Uterus (tissue), 4 donors: ENCODE data around the gene FIZ1. TPM values are rescaled to one million over a fixed set of nuclear protein-coding genes. Genes with fewer than 3 reads are reported as not detected.

ENCODE experiments used
- DNase-seq, 2 donors: peaks; one replicate each; pipeline ENCODE4 v3.0.0-alpha.2; 2019 to 2020
- H3K27ac ChIP-seq, 2 donors: fragments of 200-600 bp; sonication (generic); 1 replicate in 1 of 2; 2 replicates in 1 of 2; pipeline ENCODE4 v1.5.1; 2016 to 2018
- H3K27me3 ChIP-seq, 2 donors: fragments of 200-600 bp; sonication (generic); one replicate each; pipeline ENCODE4 v1.5.1; 2018 to 2019; ENCODE audit warnings: control low read depth in 1 of 2
- H3K36me3 ChIP-seq, 2 donors: fragments of 200-600 bp; sonication (generic); one replicate each; pipeline ENCODE4 v1.5.1; 2019; ENCODE audit warnings: control low read depth in 1 of 2
- H3K4me1 ChIP-seq, 2 donors: fragments of 200-600 bp; sonication (generic); one replicate each; pipeline ENCODE4 v1.5.1; 2018 to 2019; ENCODE audit warnings: control low read depth in 1 of 2
- H3K4me3 ChIP-seq, 2 donors: fragments of 200-600 bp; sonication (generic); 1 replicate in 1 of 2; 2 replicates in 1 of 2; pipeline ENCODE4 v1.5.1; 2018 to 2019; ENCODE audit warnings: mild to moderate bottlenecking in 1 of 2
- H3K9me3 ChIP-seq, 2 donors: fragments of 200-600 bp; sonication (generic); one replicate each; pipeline ENCODE4 v1.5.1; 2019; ENCODE audit warnings: control low read depth in 1 of 2
- CTCF ChIP-seq, 4 experiments: fragments of 200-600 bp in 2 of 4; fragments of 450-650 bp in 2 of 4; sonication (generic) in 2 of 4; IDR thresholded peaks; one replicate each; pipeline ENCODE4 v1.5.1; 2016 to 2019; ENCODE audit warnings: antibody characterized with exemption in 4 of 4, mild to moderate bottlenecking in 2 of 4, moderate library complexity in 1 of 4
- POLR2A ChIP-seq, 2 donors: fragments of 450-650 bp; IDR thresholded peaks; one replicate each; pipeline ENCODE4 v1.6.1; 2016; ENCODE audit warnings: antibody characterized with exemption in 2 of 2, mild to moderate bottlenecking in 1 of 2, moderate library complexity in 1 of 2
- intact Hi-C: fragments of 100-400 bp; cut with DNase I; formaldehyde crosslinking; loops from one replicate; pipeline ENCODE4 v1.15.1; 2023; ENCODE audit warnings: low total_unique reads
- total RNA-seq, 4 donors: library from RNA; depleted of rRNA in 3 of 4; stranded (reverse); fragments of >200 nt in 3 of 4; gene quantifications; one replicate each; pipeline versions ENCODE4 v1.1.0 to v1.2.4, GENCODE V29; 2014 to 2023
- donor health status: DM: yes; HTN: yes; CAD: no.

The FIZ1 gene
- total RNA-seq, 4 donors from 2014 or later = 0.26 to 19.3 (median 2.4) TPM

DNA sequence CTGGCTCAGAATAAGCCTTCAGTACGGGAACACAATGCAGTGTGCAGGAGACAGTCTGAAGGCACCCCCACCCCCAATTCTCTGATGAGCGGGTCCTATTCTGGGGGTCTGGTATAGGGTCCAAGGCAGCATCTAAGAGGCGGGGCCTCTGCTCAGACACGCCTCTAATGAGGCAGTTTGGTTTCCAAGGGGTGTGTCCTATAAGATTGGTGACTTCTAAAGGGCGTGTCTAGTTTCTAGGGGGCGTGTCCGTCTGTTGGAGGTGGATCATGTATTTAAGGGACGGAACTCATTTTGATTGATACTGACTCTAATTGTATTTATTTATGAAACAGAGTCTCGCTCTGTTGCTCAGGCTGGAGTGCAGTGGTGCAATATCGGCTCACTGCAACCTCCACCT, 8.7 kb downstream of the FIZ1 start:
- Histone ChIP-seq H3K9me3 (no peaks in the 10 kb centered on the region), H3K36me3 (no peaks in the 10 kb centered on the region), H3K27me3 (no peaks in the 10 kb centered on the region), H3K4me3 (no peak overlapping the region), H3K27ac (no peak overlapping the region), H3K4me1 (peaks cover 0 to 5% of the 10 kb centered on the region in 2 donors)
- no peak for TF ChIP-seq POLR2A (IDR thresholded peaks at IDR 0.05)
- TF ChIP-seq CTCF (IDR thresholded peaks at IDR 0.05) = no peak
- intact Hi-C loops = no loop called here
- no peak for DNase-seq

GRCh38 chr19:55590109-55590508, 9.2 kb downstream of the FIZ1 start:
- H3K36me3 ChIP-seq = no peaks in the 10 kb centered on the region
- H3K27me3 ChIP-seq = no peaks in the 10 kb centered on the region
- no peak for TF ChIP-seq CTCF (IDR thresholded peaks at IDR 0.05)
- TF ChIP-seq POLR2A (IDR thresholded peaks at IDR 0.05) = no peak
- DNase-seq = no peak
- no peak overlapping the region for H3K4me3 ChIP-seq
- no peaks in the 10 kb centered on the region for H3K9me3 ChIP-seq
- intact Hi-C loops = no loop called here
- peaks cover 0 to 5% of the 10 kb centered on the region in 2 donors for H3K4me1 ChIP-seq
- H3K27ac ChIP-seq = no peak overlapping the region

GRCh38 chr19:55588738-55589137, 10.6 kb downstream of the FIZ1 start:
- intact Hi-C loops = no loop called here
- Histone ChIP-seq H3K9me3 (no peaks in the 10 kb centered on the region), H3K36me3 (no peaks in the 10 kb centered on the region), H3K4me3 (no peak overlapping the region), H3K27me3 (no peaks in the 10 kb centered on the region), H3K27ac (no peak overlapping the region), H3K4me1 (peaks cover 0 to 5% of the 10 kb centered on the region in 2 donors)
- TF ChIP-seq POLR2A (IDR thresholded peaks at IDR 0.05) = no peak
- no peak for TF ChIP-seq CTCF (IDR thresholded peaks at IDR 0.05)
- DNase-seq = no peak

DNA sequence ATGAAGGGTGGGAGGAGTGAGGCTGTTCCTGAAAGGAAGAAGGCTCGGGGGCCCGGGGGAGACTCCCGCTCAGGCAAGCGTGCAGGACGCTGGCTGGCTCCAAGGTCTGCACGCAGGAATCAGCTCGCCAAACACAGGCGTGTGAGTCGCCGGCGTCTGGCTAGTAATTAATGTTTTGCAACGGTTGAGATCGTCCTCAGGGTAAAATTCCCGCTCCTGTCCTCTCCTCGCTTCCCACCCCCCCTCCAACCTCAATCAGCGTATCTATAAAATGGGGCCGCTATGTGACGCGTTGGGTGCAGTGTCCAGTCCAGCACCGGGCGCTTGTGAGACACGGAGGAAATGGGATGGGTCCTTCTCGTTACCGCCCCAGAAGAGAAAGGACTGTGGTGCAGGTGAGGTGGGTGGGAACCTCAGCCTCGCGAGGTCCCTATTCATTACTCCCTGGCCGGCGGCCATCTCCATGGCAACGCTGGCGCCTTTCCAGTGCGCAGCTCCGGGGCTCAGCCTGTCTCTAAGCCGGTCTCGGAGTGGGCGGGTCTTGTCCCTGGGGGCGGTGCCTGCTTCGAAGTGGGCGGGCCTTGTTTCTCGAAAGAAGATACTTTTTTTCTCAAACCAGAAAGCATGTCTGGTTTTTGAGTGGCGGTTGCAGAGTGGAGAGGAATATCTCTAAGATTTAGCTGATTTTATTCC, 12.2 kb downstream of the FIZ1 start:
- Histone ChIP-seq H3K4me3 (peak overlapping the region; percentile 5 to 26), H3K4me1 (peaks cover 0 to 5% of the 10 kb centered on the region in 2 donors), H3K9me3 (no peaks in the 10 kb centered on the region), H3K27ac (no peak overlapping the region), H3K36me3 (no peaks in the 10 kb centered on the region), H3K27me3 (no peaks in the 10 kb centered on the region)
- intact Hi-C loops = no loop called here
- peak; percentile 94 for DNase-seq
- TF ChIP-seq CTCF (IDR thresholded peaks at IDR 0.05) = no peak
- peak in 1 of 2 donors; percentile 24 for TF ChIP-seq POLR2A (IDR thresholded peaks at IDR 0.05)

DNA sequence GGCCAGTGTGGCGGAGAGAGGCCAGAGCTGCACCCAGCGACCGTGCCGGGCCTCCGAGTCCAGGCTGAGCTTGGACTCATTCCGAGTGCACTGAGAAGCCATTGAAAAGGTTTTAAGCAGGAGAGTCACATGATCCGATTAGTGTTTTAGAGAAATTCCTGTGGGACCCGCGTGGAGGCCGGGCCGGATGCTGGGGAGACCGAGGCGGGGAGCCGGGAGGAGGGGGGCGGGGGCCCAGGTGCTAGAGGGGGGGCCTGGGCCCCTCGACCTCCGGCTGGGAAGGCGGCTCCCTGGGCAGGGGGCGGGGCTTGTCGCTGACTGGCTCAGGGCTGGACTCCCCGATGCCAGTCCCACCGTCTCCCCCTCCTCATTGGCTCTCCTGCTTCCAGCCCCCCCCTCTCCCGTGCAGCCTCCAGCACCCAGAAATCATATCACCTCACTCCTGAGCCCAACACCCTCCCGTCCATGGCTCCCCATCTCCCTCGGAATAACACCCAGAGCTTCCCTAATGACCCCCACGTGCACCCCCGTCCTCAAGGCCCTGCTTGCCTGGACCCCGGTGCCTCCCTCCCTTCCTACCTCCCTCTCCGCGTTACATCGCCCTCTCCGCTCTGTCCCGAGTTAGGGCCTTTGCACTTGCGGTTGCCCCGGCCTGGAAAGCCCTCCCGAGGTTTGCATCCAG, 13.5 kb downstream of the FIZ1 start:
- peak overlapping the region; percentile 1 to 29 for H3K4me3 ChIP-seq
- TF ChIP-seq CTCF (IDR thresholded peaks at IDR 0.05) (no peak), POLR2A (IDR thresholded peaks at IDR 0.05) (no peak)
- peaks cover 0 to 5% of the 10 kb centered on the region in 2 donors for H3K4me1 ChIP-seq
- intact Hi-C loops = no loop called here
- H3K9me3 ChIP-seq = no peaks in the 10 kb centered on the region
- H3K36me3 ChIP-seq = no peaks in the 10 kb centered on the region
- H3K27me3 ChIP-seq = no peaks in the 10 kb centered on the region
- peak overlapping the region; percentile 35 to 70 for H3K27ac ChIP-seq
- peak; percentile 72 to 82 for DNase-seq
